SH-SY5Y (cell line): ENCODE measurements around the gene GRIK1.

Experiments
- GATA2 ChIP-seq: IDR thresholded peaks from 2 replicates; pipeline ENCODE4 v1.6.1; 2011; ENCODE audit warnings: mild to moderate bottlenecking, low read depth, low read length
- GATA3 ChIP-seq: IDR thresholded peaks from 2 replicates; pipeline ENCODE4 v1.6.1; 2011; ENCODE audit warnings: low read depth, mild to moderate bottlenecking, low read length, moderate library complexity

GRIK1 gene

DNA sequence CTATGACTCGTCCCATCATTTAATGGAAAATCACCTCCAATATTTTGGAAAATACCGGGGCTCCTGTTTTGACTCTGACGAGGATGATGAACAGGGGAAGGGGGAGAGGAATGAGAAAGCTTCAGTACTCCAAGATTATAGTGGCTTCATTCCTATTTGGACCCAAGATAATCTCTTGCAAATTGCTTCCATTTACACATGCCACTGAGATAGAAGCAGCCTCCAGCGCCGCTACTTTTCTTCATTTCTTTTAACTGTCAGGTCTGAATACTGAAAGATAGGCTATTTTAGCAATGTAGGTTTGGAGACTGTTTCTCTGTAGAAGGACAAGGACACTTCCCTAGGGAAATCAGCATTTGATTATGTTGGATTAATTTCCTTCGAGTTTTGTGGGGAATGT, 565 bp upstream of the GRIK1 start:
- TF ChIP-seq GATA3: no peak

DNA sequence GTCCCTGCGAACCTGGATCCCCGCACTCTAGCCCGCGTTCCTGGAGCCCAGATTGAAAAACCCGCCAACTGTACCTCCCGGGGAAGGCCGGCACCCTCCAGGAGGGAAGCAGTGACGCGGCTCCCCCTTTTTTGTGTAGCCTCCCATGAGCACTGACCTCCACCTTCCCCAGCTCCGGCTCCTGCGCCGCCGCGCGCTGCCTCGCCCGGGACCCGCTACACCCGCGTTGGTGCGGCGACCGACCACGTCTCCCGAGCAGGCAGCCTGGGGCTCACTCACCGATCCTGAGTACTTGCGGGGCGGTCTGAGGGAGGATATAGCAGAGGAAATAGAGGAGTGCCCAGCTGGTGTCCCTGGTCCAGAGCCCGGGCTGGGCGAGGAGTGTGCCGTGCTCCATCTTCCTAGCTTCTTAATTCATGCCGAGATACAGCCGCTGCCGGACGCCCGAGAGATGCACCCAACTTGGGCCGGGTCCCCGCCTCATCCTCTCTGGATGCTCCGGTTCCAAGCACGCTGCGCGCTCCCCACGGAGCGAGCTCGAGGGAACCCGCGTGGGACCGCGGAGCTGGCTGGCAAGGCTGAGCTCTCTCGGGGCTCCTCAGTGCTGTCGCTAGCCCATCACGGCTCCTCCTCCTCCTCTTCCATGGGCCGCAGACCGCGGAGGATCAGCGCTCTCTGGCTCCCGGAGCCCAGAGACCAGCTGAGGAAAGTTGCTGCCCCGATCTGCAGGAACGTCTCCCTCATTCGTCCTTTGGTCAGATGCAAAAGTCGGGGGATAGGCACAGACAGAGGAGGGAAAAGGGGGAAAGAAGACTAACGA, 482 bp downstream of the GRIK1 start:
- TF ChIP-seq GATA2 (no peak), GATA3 (no peak)

DNA sequence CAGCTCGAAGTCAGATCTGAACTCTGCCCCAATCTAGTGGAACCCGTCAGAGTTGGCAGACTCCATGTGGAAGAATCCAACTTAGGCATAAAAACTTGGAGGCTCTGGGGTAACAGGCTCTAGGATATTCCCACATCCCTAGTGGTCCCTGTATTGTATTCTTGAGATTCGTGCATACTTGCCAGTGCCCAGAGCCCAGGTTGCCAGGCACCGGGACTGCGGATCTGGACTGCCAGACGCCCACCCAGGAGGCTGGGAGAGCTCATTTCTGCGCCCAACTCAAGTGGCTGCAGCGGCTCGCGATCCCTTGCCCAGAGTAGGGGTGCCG, 1.1 kb downstream of the GRIK1 start:
- TF ChIP-seq GATA2 (no peak), GATA3 (no peak)

DNA sequence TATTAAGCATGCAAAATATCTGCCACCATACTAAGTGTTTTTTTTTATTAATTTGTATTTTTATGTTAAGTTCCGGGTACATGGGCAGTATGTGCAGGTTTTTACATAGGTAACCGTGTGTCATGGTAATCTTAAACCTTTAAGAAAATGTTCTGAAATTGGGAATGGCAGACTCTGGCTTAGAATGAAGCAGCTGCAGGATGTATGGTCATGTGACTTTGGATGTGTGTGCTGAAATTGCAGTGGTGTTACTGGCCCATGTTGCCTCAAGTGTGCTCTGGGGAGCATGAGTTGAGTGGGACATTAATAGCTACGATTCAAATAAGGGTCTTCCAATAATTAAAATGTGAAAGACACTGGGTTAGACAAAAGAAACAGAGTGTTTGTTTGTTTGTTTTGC, 6.7 kb downstream of the GRIK1 start:
- TF ChIP-seq GATA3 (no peak), GATA2 (no peak)

DNA sequence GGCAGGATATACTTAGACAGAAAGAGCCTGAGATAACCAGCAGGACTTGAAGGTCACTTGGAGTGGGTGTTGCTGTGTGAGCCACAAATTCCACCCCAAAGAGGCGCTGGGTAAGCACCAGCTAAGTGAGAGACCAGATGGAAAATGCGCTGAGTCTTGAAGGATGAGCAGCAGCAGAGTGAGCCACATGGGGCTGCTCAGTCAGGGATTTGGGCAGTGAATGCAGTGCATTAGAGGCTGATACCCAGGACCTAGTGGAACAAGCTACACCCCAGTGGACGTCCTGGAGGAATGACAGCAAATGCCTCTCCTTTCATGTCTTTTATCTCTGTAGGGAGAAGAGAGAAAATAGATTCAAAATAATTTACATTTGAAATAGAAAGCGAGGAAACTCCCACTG, 11.3 kb downstream of the GRIK1 start:
- no peak for TF ChIP-seq GATA2
- no peak for TF ChIP-seq GATA3

DNA sequence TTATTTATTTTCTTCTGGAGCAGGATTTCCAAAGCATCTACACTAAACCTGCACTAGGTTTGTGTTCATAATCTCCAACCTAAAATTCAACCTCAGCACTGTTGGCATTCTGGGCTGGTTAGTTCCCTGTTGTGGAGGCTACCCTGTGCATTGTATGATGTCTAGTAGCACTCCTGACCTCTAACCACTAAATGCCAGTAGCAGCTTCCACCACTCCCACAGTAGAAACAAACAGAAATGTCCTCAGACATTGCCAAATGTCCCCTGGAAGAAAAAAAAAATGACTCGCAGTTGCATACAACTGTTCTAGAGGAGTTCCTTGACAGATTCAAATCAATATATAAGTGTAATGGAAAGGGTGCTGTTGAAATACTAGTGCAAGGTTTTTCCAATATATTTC, 18.9 kb downstream of the GRIK1 start:
- TF ChIP-seq GATA2: no peak

DNA sequence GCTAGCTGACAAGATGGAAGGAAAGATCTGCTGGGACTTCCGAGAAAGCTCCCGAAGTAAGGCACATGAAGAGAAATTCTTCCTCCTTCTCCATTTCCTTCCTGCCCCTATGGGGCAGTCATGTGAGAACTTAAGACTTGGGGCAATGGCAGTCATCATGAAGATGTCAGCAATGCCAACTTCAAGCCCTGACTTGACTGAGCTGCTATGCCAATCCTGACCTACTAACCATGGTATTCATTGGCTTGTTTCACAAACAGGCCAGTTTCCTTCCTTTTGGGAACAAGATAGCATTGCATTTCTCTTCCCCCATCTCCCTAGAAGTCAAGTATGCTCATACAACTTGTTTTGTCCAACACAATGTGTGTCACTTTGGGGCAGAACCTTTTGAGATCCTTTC, 25.5 kb downstream of the GRIK1 start:
- TF ChIP-seq GATA2 (no peak), GATA3 (no peak)

DNA sequence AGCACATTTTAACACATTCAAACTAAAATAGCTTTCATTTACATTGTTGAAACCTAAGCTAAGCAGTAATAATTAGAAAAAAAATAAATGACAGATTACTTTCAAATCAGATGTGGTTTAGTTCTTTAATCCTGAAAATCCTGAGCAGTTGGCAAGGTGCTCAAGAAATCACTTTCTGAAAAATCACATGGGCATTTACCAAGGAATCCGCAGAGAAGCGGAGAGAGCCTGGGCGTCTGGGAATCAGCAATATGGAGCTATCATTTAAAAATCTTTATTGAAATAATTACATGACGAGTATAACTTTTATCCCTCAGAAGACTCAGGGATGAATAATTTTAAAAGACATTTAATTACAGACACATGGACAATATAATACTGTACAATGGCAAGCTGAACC, 30.2 kb downstream of the GRIK1 start:
- no peak for TF ChIP-seq GATA3

DNA sequence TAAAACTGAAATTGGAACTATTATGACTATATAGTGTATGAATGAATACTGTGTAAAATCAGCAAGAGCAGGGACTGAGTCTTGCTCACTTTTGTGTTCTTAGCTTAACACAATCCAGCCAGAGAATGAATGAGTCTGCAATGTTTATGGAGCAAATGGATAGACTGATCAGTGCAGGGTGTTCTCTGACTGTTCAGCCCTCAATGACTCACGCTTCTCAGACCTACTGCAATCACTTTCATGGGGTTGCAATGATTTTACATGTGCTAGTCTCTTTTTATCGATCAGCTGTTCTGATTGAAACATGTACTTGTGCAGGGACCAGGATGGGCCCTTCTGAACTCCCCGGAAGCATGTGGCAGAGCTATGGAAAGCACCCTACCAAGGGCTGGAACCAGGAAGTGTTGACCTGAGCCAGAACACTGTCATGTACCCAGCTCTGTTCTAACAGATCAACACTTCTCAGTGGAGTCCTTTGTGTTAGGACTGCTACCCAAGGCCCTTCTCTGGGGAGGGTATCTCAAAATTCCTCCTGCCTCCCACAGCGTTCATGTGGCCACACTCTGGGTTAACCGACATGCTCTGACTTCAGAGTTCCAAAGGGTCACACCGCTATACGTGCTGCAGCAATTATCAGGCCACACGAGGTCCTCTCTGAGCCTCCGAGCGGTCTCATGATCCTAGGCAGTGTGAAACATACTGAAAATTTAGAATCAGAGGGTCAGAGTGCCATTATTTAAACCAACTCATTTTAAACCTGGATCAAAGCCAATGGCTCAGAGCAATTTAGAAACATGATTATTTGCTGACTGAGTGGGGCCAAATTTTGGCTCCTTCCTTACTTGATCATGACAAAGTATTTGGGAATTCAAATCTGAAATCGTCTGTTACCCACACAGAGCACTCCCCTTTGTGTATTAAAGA, 35.2 kb downstream of the GRIK1 start:
- TF ChIP-seq GATA2: no peak
- no peak for TF ChIP-seq GATA3

DNA sequence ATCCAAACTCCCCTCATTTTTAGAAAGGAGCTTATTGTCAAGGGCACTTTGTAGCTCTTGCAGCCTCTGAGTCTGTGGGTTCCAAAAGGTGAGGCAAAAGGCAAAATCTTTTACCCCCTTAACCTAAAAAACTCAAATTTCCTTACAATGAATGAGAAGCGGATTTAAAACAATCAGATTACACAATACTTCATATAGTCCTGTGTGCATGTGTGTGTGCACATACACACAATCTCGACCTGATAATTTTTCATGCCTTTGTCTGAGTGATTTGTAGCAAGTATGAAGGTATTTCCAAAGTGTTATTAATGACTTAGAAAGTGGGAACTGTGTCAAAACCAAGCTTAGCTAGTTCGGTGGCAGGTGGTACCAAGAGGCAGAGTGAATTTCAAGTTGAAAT, 42.9 kb downstream of the GRIK1 start:
- no peak for TF ChIP-seq GATA3
- TF ChIP-seq GATA2: no peak

DNA sequence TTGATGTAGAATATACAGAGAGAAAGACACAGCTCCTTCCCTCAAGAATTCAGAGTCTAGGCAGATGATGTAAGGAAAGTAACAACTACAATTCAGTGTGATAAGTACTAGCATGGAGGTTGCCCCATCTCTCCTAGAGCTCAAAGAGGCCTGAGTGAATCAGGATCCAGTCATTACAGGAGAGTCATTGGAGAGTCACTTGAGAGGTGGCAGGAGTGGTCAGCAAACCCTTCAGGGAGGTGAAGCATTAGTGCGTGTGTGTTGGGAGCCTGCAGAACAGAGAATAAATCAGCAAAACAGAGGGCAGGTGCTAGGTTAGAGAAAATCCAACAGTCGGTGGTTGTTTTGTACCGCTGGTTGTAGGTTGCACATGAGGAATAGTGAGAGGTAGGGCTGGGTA, 46.1 kb downstream of the GRIK1 start:
- TF ChIP-seq GATA2 (no peak), GATA3 (no peak)

DNA sequence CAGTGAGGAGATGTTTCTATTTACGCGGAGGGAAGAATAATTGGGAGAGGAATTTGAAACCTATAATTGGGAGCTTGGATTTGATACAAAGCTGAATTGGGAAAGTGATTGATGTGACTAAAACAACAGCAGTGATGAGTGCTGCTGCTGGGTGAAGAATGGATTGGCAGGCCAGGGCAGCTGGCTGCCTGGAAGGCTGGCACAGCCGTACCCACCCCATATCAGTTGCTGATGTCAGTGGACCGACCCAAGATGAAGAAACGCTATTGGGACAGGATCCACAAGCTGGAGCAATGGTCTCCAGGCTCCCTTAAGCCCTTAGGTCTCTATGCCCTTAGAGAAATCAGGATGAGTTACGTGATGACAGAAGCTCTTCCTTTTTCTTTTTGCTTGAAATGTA, 47.4 kb downstream of the GRIK1 start:
- TF ChIP-seq GATA2: no peak
- no peak for TF ChIP-seq GATA3

DNA sequence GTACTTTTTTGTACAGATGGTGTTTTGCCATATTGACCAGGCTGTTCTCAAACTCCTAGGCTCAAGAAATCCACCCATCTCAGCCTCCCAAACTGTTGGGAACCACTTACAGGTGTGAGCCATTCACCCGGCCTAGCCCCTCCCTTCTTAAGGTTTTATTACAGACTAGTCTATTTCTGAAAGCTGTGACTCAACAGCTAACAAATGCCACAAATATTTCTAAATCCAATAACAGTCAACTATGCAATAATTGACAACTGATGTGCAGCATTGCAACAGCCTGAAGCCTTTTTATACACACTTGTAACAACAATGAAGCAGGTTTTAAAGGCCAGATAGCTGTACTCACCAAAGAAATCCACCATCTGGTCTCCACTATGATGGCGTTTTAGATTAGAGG, 51.4 kb downstream of the GRIK1 start:
- no peak for TF ChIP-seq GATA3
- TF ChIP-seq GATA2: no peak

DNA sequence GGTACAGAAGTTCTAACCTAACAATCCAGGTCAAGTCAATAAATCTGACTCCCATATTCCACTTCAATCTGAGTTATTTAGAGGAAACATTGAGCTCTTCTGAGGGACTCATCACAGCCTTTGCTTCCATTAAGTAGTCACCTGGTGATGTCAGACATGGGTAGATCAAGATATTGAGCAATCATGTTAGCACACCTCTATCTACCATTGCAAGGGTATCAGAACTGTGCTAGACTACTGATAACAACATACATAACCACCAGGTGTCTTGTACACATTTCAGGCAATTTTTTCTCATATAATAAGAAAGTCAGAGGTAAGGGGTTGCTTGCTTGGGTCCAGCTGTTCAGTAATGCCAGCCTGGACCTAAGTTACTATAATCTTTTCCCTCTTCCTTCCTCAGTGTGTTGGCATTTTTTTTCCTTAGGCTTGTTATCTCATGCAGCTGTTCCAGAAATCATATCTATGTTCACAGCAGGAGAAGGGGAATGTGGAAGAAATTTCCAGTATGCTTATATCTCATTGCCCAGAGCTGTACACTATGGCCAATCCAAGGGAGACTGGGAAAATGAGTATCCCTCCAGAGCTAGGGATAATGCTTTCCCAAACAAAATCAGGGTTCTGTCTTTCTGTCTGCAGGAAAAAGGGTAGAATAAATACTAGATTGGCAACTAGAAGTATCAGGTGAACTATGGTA, 52.3 kb downstream of the GRIK1 start:
- TF ChIP-seq GATA2 (no peak), GATA3 (no peak)

DNA sequence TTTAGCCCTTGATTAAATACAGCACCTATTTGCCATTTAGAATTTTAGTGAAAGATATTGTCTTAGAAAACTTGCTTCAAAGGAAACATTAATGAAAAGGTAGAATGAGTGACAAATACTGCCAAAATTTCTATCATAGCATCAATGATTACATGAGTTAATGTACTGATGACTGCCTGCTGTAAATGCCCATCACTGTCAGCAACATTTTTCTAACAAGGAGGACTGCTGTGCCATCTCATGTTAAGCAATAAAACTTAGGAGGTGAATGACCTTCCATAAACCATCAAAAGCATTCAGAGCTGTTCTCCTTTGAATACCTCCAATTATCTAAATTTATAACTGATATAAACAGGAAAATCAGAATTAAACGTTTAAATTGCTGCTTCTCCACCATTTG, 54.3 kb downstream of the GRIK1 start:
- TF ChIP-seq GATA3 (no peak), GATA2 (no peak)

DNA sequence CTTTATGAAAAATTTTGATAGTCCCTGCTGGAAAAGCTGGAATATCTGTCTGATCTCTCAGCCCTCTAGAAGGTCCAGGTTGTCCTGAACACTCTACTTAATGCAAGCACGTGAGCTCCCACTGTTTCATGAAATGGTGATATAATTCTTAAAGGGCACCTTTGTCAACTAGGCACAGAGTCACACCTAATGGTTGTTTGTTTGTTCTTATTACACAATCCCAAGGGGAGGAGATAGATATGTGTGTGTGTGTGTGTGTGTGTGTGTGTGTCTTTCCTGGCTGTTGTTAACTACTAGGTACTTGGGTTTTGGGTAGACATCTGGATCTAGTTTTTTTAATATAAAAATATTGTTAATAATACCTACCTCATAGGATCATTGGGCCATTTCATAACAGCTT, 63.9 kb downstream of the GRIK1 start:
- TF ChIP-seq GATA3 (no peak), GATA2 (no peak)
